Kasumi-1 (cell line): Measurements from ENCODE around the gene TXNDC2.

ENCODE experiments used
- DNase-seq, 2 experiments: peaks; one replicate each; lab custom pipeline; 2025; lab: John Stamatoyannopoulos, UW

The TXNDC2 gene

DNA sequence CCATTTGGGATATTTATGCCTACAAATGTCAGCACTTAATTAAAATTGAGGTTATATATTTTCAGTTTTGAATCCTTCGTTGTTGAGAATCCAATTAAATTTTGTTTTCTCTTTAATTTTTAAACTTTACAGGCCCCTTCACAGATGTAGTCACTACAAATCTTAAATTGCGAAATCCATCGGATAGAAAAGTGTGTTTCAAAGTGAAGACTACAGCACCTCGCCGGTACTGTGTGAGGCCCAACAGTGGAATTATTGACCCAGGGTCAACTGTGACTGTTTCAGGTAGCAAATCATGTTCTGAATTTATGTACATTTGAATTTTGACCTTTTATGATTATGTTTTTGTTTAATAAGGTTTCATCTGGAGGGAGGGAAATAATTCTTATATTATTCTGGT lies 45.9 kb downstream of the TXNDC2 start:
- no peak for DNase-seq

DNA sequence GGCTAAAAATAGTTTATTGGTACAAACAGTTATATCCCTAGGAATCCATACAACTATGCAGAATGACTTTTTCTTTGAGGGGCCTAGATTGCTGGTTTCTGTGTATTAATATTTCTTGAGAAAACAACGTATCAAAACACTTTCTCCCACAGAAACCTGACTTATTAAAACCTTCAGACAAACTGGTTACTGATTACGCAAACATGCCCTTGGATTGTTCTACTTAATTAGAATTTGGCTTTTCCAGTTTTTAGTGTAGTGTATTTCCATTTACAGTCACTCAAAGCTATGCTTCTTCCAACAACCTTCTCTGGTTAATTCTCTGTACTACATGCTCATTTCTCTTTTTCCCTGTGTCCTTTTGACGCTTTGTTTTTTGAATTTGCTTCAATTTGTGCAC lies 48.1 kb downstream of the TXNDC2 start:
- no peak for DNase-seq

DNA sequence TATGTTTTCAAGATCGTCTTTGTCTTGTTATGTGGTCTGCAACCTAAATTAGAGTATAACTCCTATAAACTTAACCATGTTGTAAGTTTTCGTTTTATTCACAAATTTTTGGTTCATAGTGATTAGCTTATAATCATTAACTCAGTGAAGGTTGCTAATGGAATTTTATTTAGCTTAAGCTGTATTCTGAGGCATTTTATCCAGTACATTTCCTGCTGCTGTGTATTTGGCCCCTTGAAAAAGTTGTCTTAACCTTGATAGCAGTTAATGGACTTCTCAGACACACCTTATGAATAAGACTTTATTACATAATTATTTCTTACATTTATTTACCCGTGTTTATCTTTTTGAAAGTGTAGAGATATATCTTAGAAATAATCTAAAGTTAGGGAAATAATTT lies 48.5 kb downstream of the TXNDC2 start:
- DNase-seq = no peak
